Astrocyte of the cerebellum (primary cell): ENCODE data around the gene HPSE.

Experiments
- DNase-seq: peaks from one replicate; pipeline ENCODE4 v3.0.0-alpha.2; 2011; ENCODE audit warnings: low read depth
- H3K4me3 ChIP-seq: 2 replicates; pipeline ENCODE4 v1.5.1; 2011; ENCODE audit warnings: mild to moderate bottlenecking, low read depth, low read length, moderate library complexity
- CTCF ChIP-seq: IDR thresholded peaks from 2 replicates; pipeline ENCODE4 v1.5.1; 2012; ENCODE audit warnings: low read length, low read depth, moderate library complexity, mild to moderate bottlenecking; ENCODE audit errors: missing control alignments
- in situ Hi-C: cut with HindIII; loops from 2 replicates; pipeline ENCODE4 v1.10.0; 2017; ENCODE audit warnings: low sequenced_read_pairs

The HPSE gene

GRCh38 chr4:83263106-83263505, 71.5 kb downstream of the HPSE start:
- H3K4me3 ChIP-seq, result no peak overlapping the region
- in situ Hi-C loops, result no loop called here
- no peak for DNase-seq
- TF ChIP-seq CTCF, result no peak

- TF ChIP-seq CTCF, result no peak
- DNase-seq, result no peak
- H3K4me3 ChIP-seq, result no peak overlapping the region
- in situ Hi-C loops, result no loop called here
Measured at GRCh38 chr4:83262682-83263081, 72.0 kb downstream of the HPSE start.

GRCh38 chr4:83261307-83261706, 73.3 kb downstream of the HPSE start:
- in situ Hi-C loops, result no loop called here
- DNase-seq, result no peak
- H3K4me3 ChIP-seq, result no peak overlapping the region
- no peak for TF ChIP-seq CTCF

- no peak for TF ChIP-seq CTCF
- no peak overlapping the region for H3K4me3 ChIP-seq
- DNase-seq, result no peak
- in situ Hi-C loops, result no loop called here
Measured at GRCh38 chr4:83259586-83259985, 75.1 kb downstream of the HPSE start.

- DNase-seq, result no peak
- TF ChIP-seq CTCF, result no peak
- no peak overlapping the region for H3K4me3 ChIP-seq
- in situ Hi-C loops, result no loop called here
Measured at GRCh38 chr4:83258461-83258860, 76.2 kb downstream of the HPSE start.

GRCh38 chr4:83257811-83258210, 76.8 kb downstream of the HPSE start:
- in situ Hi-C loops, result no loop called here
- no peak overlapping the region for H3K4me3 ChIP-seq
- no peak for DNase-seq
- no peak for TF ChIP-seq CTCF

- H3K4me3 ChIP-seq, result no peak overlapping the region
- DNase-seq, result peak; percentile 29
- in situ Hi-C loops, result no loop called here
- no peak for TF ChIP-seq CTCF
Measured at GRCh38 chr4:83255584-83255983, 79.1 kb downstream of the HPSE start.
